ENCODE measurements around the gene STK32C.

GRCh38 chr10:132210766-132211165 lies 97.0 kb downstream of the STK32C start:
- TF ChIP-seq CTCF (IDR thresholded peaks at IDR 0.05) (no peak), POLR2AphosphoS5 (IDR thresholded peaks at IDR 0.05; ENCODE audit: insufficient read depth in 1 of 2, low read depth in 1 of 2) (no peak)
